A549 (cell line): ENCODE data around the gene AMMECR1.

ENCODE experiments used
- BCL3 ChIP-seq: fragments of >200 bp; sonication (Bioruptor Twin); formaldehyde crosslinking; IDR thresholded peaks from 3 replicates; pipeline ENCODE4 v1.6.1; 2016
- CHD2 ChIP-seq: fragments of 150-350 bp; IDR thresholded peaks from 2 replicates; pipeline ENCODE4 v1.6.1; 2014; ENCODE audit warnings: low read length; ENCODE audit not compliant: partially characterized antibody
- CTCF ChIP-seq: fragments of >200 bp; sonication (Bioruptor Twin); formaldehyde crosslinking; IDR thresholded peaks from 3 replicates; pipeline ENCODE4 v1.5.1; 2016
- EP300 ChIP-seq, 2 experiments: fragments of >200 bp; sonication (Bioruptor Twin); formaldehyde crosslinking; IDR thresholded peaks; 2 replicates in 1 of 2; 3 replicates in 1 of 2; pipeline ENCODE4 v1.6.1; 2016 to 2017
- POLR2A ChIP-seq: IDR thresholded peaks from 2 replicates; pipeline ENCODE4 v1.6.1; 2012; ENCODE audit warnings: mild to moderate bottlenecking, low read length
- RAD21 ChIP-seq, 2 experiments: fragments of >200 bp in 1 of 2; sonication (Bioruptor Twin) in 1 of 2; formaldehyde crosslinking in 1 of 2; IDR thresholded peaks in 1 of 2; conservative IDR thresholded peaks in 1 of 2; 2 replicates in 1 of 2; 3 replicates in 1 of 2; pipeline ENCODE4 v1.6.1; 2012 to 2018; ENCODE audit warnings: inconsistent platforms in 1 of 2
- SMC3 ChIP-seq: fragments of >200 bp; sonication (Bioruptor Twin); formaldehyde crosslinking; IDR thresholded peaks from 3 replicates; pipeline ENCODE4 v1.6.1; 2018; ENCODE audit warnings: inconsistent platforms

GRCh38 chrX:110277609-110278008 is 40.3 kb downstream of the AMMECR1 start:
- no peak for TF ChIP-seq EP300 (IDR thresholded peaks at IDR 0.05)
- no peak for TF ChIP-seq BCL3
- no peak for TF ChIP-seq SMC3
- TF ChIP-seq POLR2A: no peak
- no peak for TF ChIP-seq CTCF
- no peak for TF ChIP-seq CHD2
- TF ChIP-seq RAD21 (conservative IDR thresholded peaks at IDR 0.05 in 1 of 2, IDR thresholded peaks at IDR 0.05 in 1 of 2): no peak
